ENCODE data around the gene DPM3.

Gene DPM3

DNA sequence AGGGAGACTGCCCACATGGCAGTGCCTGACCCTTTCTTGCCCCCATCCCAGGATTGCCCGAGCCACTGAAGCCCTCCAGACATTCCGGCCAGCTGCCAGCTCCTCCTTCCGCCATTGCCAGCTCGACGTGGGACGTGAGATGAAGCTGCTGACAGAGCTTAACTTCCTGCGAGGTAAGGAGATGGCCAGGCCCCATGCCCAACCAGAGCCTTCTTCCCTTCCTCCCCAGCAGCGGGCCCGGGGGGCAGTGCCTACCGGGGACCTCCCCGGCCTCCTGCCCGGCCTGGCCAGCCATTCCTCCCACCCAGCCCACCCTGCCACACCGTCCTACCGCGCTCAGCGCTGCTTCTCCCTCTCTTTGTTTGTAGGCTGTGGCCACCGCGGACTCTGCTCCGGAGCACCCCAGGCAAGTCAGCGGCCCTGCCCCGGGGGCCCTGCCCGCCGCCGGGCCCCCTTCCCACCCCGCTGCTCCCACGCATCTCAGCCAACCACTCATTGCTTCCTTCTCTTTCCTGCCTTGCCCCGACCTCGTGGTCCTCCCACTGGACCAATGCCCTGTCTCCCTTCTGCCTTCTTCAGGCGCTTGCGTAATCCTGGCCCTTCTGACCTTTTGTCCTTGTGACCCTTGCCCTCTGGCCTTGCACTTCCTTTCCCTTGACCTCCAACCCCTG, 38.2 kb upstream of the DPM3 start:
- TF ChIP-seq EZH2phosphoT487 (IDR thresholded peaks at IDR 0.05; ENCODE audit: borderline replicate concordance) = no peak
- TF ChIP-seq, protein P1, sequence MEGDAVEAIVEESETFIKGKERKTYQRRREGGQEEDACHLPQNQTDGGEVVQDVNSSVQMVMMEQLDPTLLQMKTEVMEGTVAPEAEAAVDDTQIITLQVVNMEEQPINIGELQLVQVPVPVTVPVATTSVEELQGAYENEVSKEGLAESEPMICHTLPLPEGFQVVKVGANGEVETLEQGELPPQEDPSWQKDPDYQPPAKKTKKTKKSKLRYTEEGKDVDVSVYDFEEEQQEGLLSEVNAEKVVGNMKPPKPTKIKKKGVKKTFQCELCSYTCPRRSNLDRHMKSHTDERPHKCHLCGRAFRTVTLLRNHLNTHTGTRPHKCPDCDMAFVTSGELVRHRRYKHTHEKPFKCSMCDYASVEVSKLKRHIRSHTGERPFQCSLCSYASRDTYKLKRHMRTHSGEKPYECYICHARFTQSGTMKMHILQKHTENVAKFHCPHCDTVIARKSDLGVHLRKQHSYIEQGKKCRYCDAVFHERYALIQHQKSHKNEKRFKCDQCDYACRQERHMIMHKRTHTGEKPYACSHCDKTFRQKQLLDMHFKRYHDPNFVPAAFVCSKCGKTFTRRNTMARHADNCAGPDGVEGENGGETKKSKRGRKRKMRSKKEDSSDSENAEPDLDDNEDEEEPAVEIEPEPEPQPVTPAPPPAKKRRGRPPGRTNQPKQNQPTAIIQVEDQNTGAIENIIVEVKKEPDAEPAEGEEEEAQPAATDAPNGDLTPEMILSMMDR (conservative IDR thresholded peaks at IDR 0.05; ENCODE audit: low read length) = no peak
- H3K79me2 ChIP-seq (ENCODE audit: insufficient read depth, low read length) = no peaks in the 10 kb centered on the region
- H3K9ac ChIP-seq (ENCODE audit: low read depth, low read length, poor library complexity, severe bottlenecking) = no peak overlapping the region
- no peak overlapping the region for H2AFZ ChIP-seq (ENCODE audit: low read length)
- H4K20me1 ChIP-seq (ENCODE audit: insufficient read depth, low read length, poor library complexity, severe bottlenecking) = no peaks in the 10 kb centered on the region
- no peaks in the 10 kb centered on the region for H3K27me3 ChIP-seq (ENCODE audit: insufficient read depth, low read length, poor library complexity, severe bottlenecking)
- H3K4me2 ChIP-seq (ENCODE audit: low read depth, low read length, poor library complexity, severe bottlenecking) = no peak overlapping the region
- no peak overlapping the region for H3K4me3 ChIP-seq (ENCODE audit: low read length, poor library complexity, severe bottlenecking)
- H3F3A ChIP-seq (ENCODE audit: low read depth) = peaks cover 5% of the 10 kb centered on the region
- H3K4me1 ChIP-seq (ENCODE audit: insufficient read depth, low read length, poor library complexity, severe bottlenecking) = peaks cover 18% of the 10 kb centered on the region
- no peaks in the 10 kb centered on the region for H3K9me2 ChIP-seq (replicated peaks; ENCODE audit: low read depth, low read length)
- no peaks in the 10 kb centered on the region for H3K36me3 ChIP-seq (ENCODE audit: insufficient read depth, low read length)
- H3K9me3 ChIP-seq (ENCODE audit: insufficient read depth, low read depth, low read length) = no peaks in the 10 kb centered on the region

DNA sequence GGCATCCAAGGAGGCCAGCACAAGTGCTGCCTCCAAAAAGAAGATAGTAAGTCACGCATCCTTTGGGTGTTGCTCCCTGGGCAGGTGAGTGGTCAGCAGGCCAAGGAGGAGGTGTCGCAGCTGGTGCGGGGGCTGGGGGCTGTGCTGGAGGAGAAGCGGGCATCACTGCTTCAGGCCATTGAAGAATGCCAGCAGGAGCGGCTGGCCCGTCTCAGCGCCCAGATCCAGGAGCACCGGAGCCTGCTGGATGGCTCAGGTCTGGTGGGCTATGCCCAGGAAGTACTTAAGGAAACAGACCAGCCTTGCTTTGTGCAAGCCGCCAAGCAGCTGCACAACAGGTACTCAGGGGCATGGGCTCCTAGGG, 37.6 kb upstream of the DPM3 start:
- Histone ChIP-seq H3K36me3 (ENCODE audit: insufficient read depth, low read length) (no peaks in the 10 kb centered on the region), H3K9me3 (ENCODE audit: insufficient read depth, low read depth, low read length) (no peaks in the 10 kb centered on the region), H2AFZ (ENCODE audit: low read length) (no peak overlapping the region), H3F3A (ENCODE audit: low read depth) (peaks cover 5% of the 10 kb centered on the region), H3K4me2 (ENCODE audit: low read depth, low read length, poor library complexity, severe bottlenecking) (no peak overlapping the region), H3K4me3 (ENCODE audit: low read length, poor library complexity, severe bottlenecking) (no peak overlapping the region), H3K4me1 (ENCODE audit: insufficient read depth, low read length, poor library complexity, severe bottlenecking) (peaks cover 18% of the 10 kb centered on the region), H3K27me3 (ENCODE audit: insufficient read depth, low read length, poor library complexity, severe bottlenecking) (no peaks in the 10 kb centered on the region), H4K20me1 (ENCODE audit: insufficient read depth, low read length, poor library complexity, severe bottlenecking) (no peaks in the 10 kb centered on the region), H3K9me2 (replicated peaks; ENCODE audit: low read depth, low read length) (no peaks in the 10 kb centered on the region), H3K9ac (ENCODE audit: low read depth, low read length, poor library complexity, severe bottlenecking) (no peak overlapping the region), H3K79me2 (ENCODE audit: insufficient read depth, low read length) (no peaks in the 10 kb centered on the region)
- no peak for TF ChIP-seq EZH2phosphoT487 (IDR thresholded peaks at IDR 0.05; ENCODE audit: borderline replicate concordance)
- TF ChIP-seq, protein P1 (conservative IDR thresholded peaks at IDR 0.05; ENCODE audit: low read length) = no peak

DNA sequence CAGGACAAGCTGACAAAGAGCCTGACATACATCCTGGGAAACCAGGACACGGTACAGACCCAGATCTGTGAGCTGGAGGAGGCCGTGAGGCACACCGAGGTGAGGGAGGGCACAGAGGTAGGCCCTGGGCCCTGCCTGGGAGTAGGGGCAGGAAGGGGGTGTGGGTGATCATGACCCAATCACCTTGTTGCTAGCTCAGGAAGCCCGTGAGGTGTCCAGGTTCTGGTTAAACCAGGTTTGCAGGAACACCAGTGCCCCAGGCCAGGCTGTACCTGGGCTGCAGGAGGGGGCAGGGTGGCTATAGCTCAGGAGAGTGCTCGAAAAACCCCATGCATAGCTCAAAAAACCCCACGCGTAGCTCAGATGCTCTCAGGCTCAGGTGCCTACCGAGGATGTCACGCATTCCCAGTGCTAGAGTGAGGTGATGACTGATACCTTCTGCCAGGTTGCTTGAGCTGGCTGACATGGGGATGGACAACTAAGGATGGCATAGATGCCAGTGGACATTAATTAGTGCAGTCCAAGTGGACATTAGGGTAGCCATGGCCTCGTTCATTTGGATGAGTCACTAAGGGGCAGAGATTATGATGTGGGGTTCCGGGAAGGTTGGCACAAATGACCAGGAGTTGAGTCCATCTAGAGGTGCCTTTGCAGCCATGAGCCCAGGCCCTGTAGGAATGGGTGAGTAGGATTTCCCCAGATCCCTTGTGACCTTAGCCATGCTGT, 37.0 kb upstream of the DPM3 start:
- Histone ChIP-seq H3K4me2 (ENCODE audit: low read depth, low read length, poor library complexity, severe bottlenecking) (peak overlapping the region; percentile 92), H2AFZ (ENCODE audit: low read length) (peak overlapping the region; percentile 14; the same call in 1 of the 2 replicates), H4K20me1 (ENCODE audit: insufficient read depth, low read length, poor library complexity, severe bottlenecking) (no peaks in the 10 kb centered on the region), H3F3A (ENCODE audit: low read depth) (peaks cover 5% of the 10 kb centered on the region), H3K9me2 (replicated peaks; ENCODE audit: low read depth, low read length) (no peaks in the 10 kb centered on the region), H3K4me1 (ENCODE audit: insufficient read depth, low read length, poor library complexity, severe bottlenecking) (peaks cover 21% of the 10 kb centered on the region), H3K27me3 (ENCODE audit: insufficient read depth, low read length, poor library complexity, severe bottlenecking) (no peaks in the 10 kb centered on the region), H3K4me3 (ENCODE audit: low read length, poor library complexity, severe bottlenecking) (peak overlapping the region; percentile 32), H3K9ac (ENCODE audit: low read depth, low read length, poor library complexity, severe bottlenecking) (peak overlapping the region; percentile 37), H3K79me2 (ENCODE audit: insufficient read depth, low read length) (peaks cover 3% of the 10 kb centered on the region), H3K36me3 (ENCODE audit: insufficient read depth, low read length) (no peaks in the 10 kb centered on the region), H3K9me3 (ENCODE audit: insufficient read depth, low read depth, low read length) (no peaks in the 10 kb centered on the region)
- no peak for TF ChIP-seq EZH2phosphoT487 (IDR thresholded peaks at IDR 0.05; ENCODE audit: borderline replicate concordance)
- TF ChIP-seq, protein P1 (conservative IDR thresholded peaks at IDR 0.05; ENCODE audit: low read length) = no peak
